ENCODE data around the gene DSTN.

Gene DSTN

DNA sequence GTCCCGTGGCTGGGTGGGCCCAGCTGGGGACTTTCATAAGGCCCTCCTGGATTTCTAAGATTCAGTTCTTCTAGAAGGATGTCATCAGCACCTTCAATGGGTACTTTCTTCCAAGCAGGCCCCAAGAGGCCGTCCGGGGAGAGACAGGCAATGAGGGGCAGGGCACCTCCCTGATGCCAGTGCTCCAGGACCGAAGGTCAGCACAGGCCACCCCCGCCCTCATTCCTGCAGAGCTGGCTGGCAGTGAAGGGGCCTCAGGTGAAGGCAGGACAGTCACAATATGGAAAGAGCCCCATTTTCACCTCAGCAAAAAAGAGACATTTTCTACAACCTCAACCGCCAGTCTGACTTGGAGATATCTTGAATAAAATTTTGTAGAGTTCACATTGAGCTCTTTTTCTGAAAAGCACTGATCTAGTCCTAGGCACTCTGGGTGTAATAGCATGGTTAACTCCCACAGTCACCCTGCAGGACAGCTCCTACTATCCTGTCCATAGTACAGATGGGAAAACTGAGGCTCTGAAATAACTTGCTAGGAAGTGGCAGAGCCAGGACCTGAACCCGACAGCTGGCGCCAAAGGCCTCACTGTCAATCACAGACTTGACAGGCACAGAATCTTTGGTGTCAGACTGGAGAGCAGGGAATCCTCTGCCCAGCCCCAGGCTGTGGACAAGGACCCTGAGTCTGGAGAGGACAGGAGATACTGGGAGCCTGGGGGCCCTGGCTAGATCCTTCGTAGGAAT lies 61.9 kb downstream of the DSTN start:
- peaks cover 14 to 20% of the 10 kb centered on the region in 2 experiments for H3K4me1 ChIP-seq (ENCODE audit: control insufficient read depth in 1 of 2, insufficient read depth in 1 of 2, low read depth in 1 of 2, low read length in 1 of 2)
- TF ChIP-seq, protein P1, sequence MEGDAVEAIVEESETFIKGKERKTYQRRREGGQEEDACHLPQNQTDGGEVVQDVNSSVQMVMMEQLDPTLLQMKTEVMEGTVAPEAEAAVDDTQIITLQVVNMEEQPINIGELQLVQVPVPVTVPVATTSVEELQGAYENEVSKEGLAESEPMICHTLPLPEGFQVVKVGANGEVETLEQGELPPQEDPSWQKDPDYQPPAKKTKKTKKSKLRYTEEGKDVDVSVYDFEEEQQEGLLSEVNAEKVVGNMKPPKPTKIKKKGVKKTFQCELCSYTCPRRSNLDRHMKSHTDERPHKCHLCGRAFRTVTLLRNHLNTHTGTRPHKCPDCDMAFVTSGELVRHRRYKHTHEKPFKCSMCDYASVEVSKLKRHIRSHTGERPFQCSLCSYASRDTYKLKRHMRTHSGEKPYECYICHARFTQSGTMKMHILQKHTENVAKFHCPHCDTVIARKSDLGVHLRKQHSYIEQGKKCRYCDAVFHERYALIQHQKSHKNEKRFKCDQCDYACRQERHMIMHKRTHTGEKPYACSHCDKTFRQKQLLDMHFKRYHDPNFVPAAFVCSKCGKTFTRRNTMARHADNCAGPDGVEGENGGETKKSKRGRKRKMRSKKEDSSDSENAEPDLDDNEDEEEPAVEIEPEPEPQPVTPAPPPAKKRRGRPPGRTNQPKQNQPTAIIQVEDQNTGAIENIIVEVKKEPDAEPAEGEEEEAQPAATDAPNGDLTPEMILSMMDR (IDR thresholded peaks at IDR 0.05), result no peak
- peaks cover 94% of the 10 kb centered on the region for H3K36me3 ChIP-seq

DNA sequence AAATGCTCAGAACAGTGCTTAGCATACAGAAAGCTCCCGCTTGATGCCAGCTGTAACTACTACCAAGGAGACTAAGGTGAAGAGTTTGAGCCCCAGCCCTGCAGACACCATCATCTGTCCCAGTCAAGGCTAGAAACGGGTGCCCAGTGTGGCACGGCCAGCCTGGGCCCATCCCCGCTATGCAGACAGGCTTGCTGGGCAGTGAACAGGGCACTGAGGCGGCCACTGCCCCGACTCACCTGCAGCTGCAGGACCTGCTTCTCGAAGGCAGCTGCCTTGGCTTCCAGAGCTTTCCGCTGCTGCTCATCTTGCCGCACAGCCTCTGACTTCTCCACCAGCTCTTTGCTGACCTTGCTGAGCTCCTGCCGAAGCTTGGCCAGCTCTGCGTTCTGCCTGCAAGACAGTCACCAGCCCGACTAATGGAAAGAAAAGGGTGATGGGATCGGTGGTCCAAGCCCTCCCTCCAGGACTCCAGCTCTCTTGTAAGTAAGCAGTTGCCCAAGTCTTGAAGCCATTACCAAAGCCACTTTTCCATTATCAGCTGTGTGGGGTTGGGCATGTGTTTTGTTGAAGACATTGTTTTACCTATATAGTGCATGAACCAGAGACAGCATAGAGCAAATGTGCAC lies 63.5 kb downstream of the DSTN start:
- no peaks in the 10 kb centered on the region for H3K9me3 ChIP-seq
- H3K27me3 ChIP-seq, result no peaks in the 10 kb centered on the region
- no peak overlapping the region for H3K27ac ChIP-seq
- peaks cover 8 to 10% of the 10 kb centered on the region in 2 experiments for H3K4me1 ChIP-seq (ENCODE audit: control insufficient read depth in 1 of 2, insufficient read depth in 1 of 2, low read depth in 1 of 2, low read length in 1 of 2)
- peaks cover 98% of the 10 kb centered on the region for H3K36me3 ChIP-seq
- H3K4me3 ChIP-seq (ENCODE audit: low read depth in 1 of 2, low read length in 1 of 2), result no peak overlapping the region
- TF ChIP-seq, protein P1 (IDR thresholded peaks at IDR 0.05), result no peak

More for the DNA sequence above, 61.9 kb downstream of the DSTN start:
- no peaks in the 10 kb centered on the region for H3K27me3 ChIP-seq
- no peak overlapping the region for H3K4me3 ChIP-seq (ENCODE audit: low read depth in 1 of 2, low read length in 1 of 2)
- H3K27ac ChIP-seq, result no peak overlapping the region
- H3K9me3 ChIP-seq, result no peaks in the 10 kb centered on the region

DNA sequence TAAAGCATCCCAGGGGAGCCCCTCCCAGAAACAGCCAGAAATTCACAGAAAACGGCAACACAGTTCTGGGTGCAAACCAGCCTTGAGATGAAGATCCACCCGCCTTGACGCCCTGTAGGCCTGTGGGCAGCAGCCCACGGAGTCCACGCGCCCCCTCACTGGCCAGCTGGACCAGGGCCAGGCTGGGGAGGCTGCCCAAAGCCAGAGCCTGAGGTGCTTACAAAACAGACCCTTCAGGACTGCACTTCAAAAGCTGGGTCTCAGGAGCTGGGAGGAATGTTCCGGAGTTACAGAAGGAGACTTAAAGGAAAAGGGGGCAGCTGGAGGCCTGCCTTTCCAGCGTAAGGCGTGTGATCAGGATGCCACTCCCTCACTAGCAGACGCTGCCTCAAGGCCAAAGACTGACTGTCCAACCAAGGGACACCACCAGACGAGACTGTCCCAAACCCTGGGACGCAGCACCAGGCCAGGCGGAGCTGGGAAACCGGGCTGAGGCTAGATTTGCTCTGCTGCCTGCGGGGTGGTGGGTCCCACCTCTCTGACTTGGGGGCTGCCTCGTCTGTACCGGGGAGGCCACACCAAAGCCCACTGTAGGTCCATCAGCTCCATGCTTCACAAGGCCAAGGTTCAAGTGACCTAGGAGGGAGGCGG lies 64.1 kb downstream of the DSTN start:
- Histone ChIP-seq H3K4me1 (ENCODE audit: control insufficient read depth in 1 of 2, insufficient read depth in 1 of 2, low read depth in 1 of 2, low read length in 1 of 2) (peaks cover 8 to 10% of the 10 kb centered on the region in 2 experiments), H3K4me3 (ENCODE audit: low read depth in 1 of 2, low read length in 1 of 2) (no peak overlapping the region), H3K9me3 (no peaks in the 10 kb centered on the region), H3K36me3 (peaks cover 97% of the 10 kb centered on the region), H3K27ac (no peak overlapping the region), H3K27me3 (no peaks in the 10 kb centered on the region)
- TF ChIP-seq, protein P1 (IDR thresholded peaks at IDR 0.05), result no peak

DNA sequence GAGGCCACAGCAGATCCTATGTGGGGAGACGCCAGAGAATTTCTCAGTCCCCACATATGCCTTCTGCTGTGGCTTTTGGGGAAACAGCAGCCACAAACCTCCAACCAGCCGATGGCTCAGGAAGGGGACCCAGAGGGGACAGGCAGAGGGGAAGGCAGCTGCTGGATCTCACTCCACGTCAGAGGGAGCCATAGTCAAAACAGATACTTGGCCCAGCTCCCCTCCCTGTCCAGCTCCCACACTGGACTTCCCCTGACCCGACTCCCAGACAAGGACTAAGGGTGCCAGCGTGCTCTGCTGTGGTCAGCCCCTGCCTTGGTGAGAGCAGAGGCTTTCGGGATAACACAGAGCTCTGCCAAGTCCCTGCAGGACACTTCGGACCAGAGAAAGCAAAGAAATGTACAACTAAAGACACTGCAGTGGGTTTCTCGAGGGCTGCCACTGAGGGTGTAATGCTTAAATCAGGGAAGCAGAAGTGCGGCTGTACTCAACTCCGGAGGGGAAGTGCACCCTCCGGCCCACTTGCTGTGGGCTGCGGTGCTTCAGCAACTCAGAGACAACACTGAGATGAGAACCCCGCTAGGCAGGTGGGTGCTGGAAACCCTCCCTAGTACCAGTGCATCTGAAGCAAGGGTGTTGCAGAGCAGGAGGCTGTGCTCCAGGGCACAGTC lies 64.9 kb downstream of the DSTN start:
- H3K36me3 ChIP-seq, result peaks cover 95% of the 10 kb centered on the region
- no peaks in the 10 kb centered on the region for H3K9me3 ChIP-seq
- TF ChIP-seq, protein P1 (IDR thresholded peaks at IDR 0.05), result no peak
- H3K4me1 ChIP-seq (ENCODE audit: control insufficient read depth in 1 of 2, insufficient read depth in 1 of 2, low read depth in 1 of 2, low read length in 1 of 2), result peaks cover 8 to 10% of the 10 kb centered on the region in 2 experiments
- no peaks in the 10 kb centered on the region for H3K27me3 ChIP-seq
- no peak overlapping the region for H3K4me3 ChIP-seq (ENCODE audit: low read depth in 1 of 2, low read length in 1 of 2)
- peak overlapping the region; percentile 49 for H3K27ac ChIP-seq
